KMS-11 (cell line): ENCODE data around the gene GBA3.

ENCODE experiments used
- H2AFZ ChIP-seq: fragments of 200-600 bp; sonication (generic); 2 replicates; pipeline ENCODE4 v1.6.1; 2016; ENCODE audit warnings: antibody characterized with exemption, mixed run types, low read depth
- H3K27ac ChIP-seq: fragments of 200-600 bp; sonication (generic); 2 replicates; pipeline ENCODE4 v1.6.1; 2016; ENCODE audit warnings: mild to moderate bottlenecking, mixed run types
- H3K27me3 ChIP-seq: fragments of 200-600 bp; sonication (generic); 2 replicates; pipeline ENCODE4 v1.6.1; 2017; ENCODE audit warnings: mild to moderate bottlenecking, low read depth, mixed run types, moderate library complexity; ENCODE audit not compliant: insufficient read depth
- H3K36me3 ChIP-seq: fragments of 200-600 bp; sonication (generic); 2 replicates; pipeline ENCODE4 v1.6.1; 2017; ENCODE audit warnings: mild to moderate bottlenecking, mixed run types; ENCODE audit not compliant: insufficient read depth
- H3K4me1 ChIP-seq: fragments of 200-600 bp; sonication (generic); 2 replicates; pipeline ENCODE4 v1.6.1; 2016; ENCODE audit warnings: mild to moderate bottlenecking, low read depth, mixed run types; ENCODE audit not compliant: poor library complexity, severe bottlenecking
- H3K4me2 ChIP-seq: fragments of 200-600 bp; sonication (generic); 2 replicates; pipeline ENCODE4 v1.7.0; 2016; ENCODE audit warnings: mild to moderate bottlenecking, mixed run types
- H3K4me3 ChIP-seq: fragments of 200-600 bp; sonication (generic); IDR thresholded peaks from 2 replicates; pipeline ENCODE4 v1.6.1; 2017; ENCODE audit warnings: low read depth, low read length, mixed read lengths; ENCODE audit not compliant: insufficient read depth
- H3K79me2 ChIP-seq: fragments of 200-600 bp; sonication (generic); 2 replicates; pipeline ENCODE4 v1.6.1; 2016; ENCODE audit warnings: low read depth, mixed run types; ENCODE audit not compliant: insufficient read depth
- H3K9ac ChIP-seq: fragments of 200-600 bp; sonication (generic); 2 replicates; pipeline ENCODE4 v1.6.1; 2016; ENCODE audit warnings: mild to moderate bottlenecking, mixed run types
- H4K20me1 ChIP-seq: fragments of 200-600 bp; sonication (generic); 2 replicates; pipeline ENCODE4 v1.6.1; 2016; ENCODE audit warnings: mild to moderate bottlenecking, mixed run types; ENCODE audit not compliant: insufficient read depth
- CTCF ChIP-seq: fragments of 200-600 bp; sonication (generic); conservative IDR thresholded peaks from 2 replicates; pipeline ENCODE4 v1.6.1; 2017; ENCODE audit warnings: low read depth, mild to moderate bottlenecking, antibody characterized with exemption, low read length, moderate library complexity, mixed read lengths

The GBA3 gene

GRCh38 chr4:22850055-22850454 lies 157.3 kb downstream of the GBA3 start:
- H3K4me1 ChIP-seq = peaks cover 46% of the 10 kb centered on the region
- H3K9ac ChIP-seq = no peak overlapping the region
- H3K36me3 ChIP-seq = no peaks in the 10 kb centered on the region
- peak overlapping the region; percentile 73 for H3K4me2 ChIP-seq
- H3K27me3 ChIP-seq = no peaks in the 10 kb centered on the region
- TF ChIP-seq CTCF = no peak
- no peaks in the 10 kb centered on the region for H3K79me2 ChIP-seq
- no peak overlapping the region for H2AFZ ChIP-seq
- no peaks in the 10 kb centered on the region for H4K20me1 ChIP-seq
- H3K4me3 ChIP-seq = no peak overlapping the region
- peak overlapping the region; percentile 41; the same call in 1 of the 2 replicates for H3K27ac ChIP-seq

GRCh38 chr4:22850630-22851029 lies 157.9 kb downstream of the GBA3 start:
- Histone ChIP-seq H3K4me3 (no peak overlapping the region), H3K9ac (no peak overlapping the region), H3K27me3 (no peaks in the 10 kb centered on the region), H3K4me1 (peaks cover 46% of the 10 kb centered on the region), H3K36me3 (no peaks in the 10 kb centered on the region), H2AFZ (no peak overlapping the region), H3K79me2 (no peaks in the 10 kb centered on the region), H3K4me2 (peak overlapping the region; percentile 73), H4K20me1 (no peaks in the 10 kb centered on the region), H3K27ac (peak overlapping the region; percentile 41; the same call in 1 of the 2 replicates)
- TF ChIP-seq CTCF = no peak

GRCh38 chr4:22857411-22857810 lies 164.7 kb downstream of the GBA3 start:
- Histone ChIP-seq H3K4me3 (no peak overlapping the region), H3K27me3 (no peaks in the 10 kb centered on the region), H4K20me1 (no peaks in the 10 kb centered on the region), H2AFZ (no peak overlapping the region), H3K4me2 (peak overlapping the region; percentile 17; the same call in 1 of the 2 replicates), H3K27ac (no peak overlapping the region), H3K4me1 (peaks cover 13% of the 10 kb centered on the region), H3K9ac (no peak overlapping the region), H3K36me3 (no peaks in the 10 kb centered on the region), H3K79me2 (no peaks in the 10 kb centered on the region)
- TF ChIP-seq CTCF = no peak

GRCh38 chr4:22859318-22859717 lies 166.6 kb downstream of the GBA3 start:
- Histone ChIP-seq H3K27me3 (no peaks in the 10 kb centered on the region), H3K79me2 (no peaks in the 10 kb centered on the region), H3K4me2 (no peak overlapping the region), H3K4me1 (peaks cover 11% of the 10 kb centered on the region), H3K4me3 (no peak overlapping the region), H3K36me3 (no peaks in the 10 kb centered on the region), H2AFZ (no peak overlapping the region), H3K27ac (no peak overlapping the region), H3K9ac (no peak overlapping the region), H4K20me1 (no peaks in the 10 kb centered on the region)
- no peak for TF ChIP-seq CTCF
